HCT116 (cell line): ENCODE results near the gene ANKRD49. TPM values are rescaled to one million over a fixed set of nuclear protein-coding genes. Genes with fewer than 3 reads are reported as not detected.

Experiments
- ATAC-seq: fragments of 200-7000 bp; cut with Tn5 transposase; 2 replicates; pipeline ENCODE4 v1.9.1; 2020; ENCODE audit warnings: mild to moderate bottlenecking, moderate library complexity
- BruUV-seq: library from RNA; stranded (reverse); fragments of 400-500 nt; replicated peaks from 2 replicates; lab custom pipeline; 2021; lab: Mats Ljungman, UMichigan
- CTCF ChIA-PET: fragments of 300-600 bp; sonication (Branson Sonifier 250); formaldehyde crosslinking; loops from one replicate; lab custom pipeline; 2021; ENCODE audit warnings: antibody characterized with exemption; lab: Charles Lee
- POLR2A ChIA-PET: fragments of 300-600, 350-600 bp; sonication (Branson Sonifier 250); formaldehyde crosslinking; loops from one replicate; lab custom pipeline; 2021; ENCODE audit warnings: antibody characterized with exemption; lab: Charles Lee
- RAD21 ChIA-PET, 2 experiments: fragments of 300-600 bp; sonication (Branson Sonifier 250); formaldehyde crosslinking; loops; one replicate each; lab custom pipeline; 2023; ENCODE audit warnings: low total read pairs in 2 of 2; ENCODE audit not compliant: uncharacterized antibody in 2 of 2, unreplicated experiment in 2 of 2, low non-redundant PET in 1 of 2; lab: Charles Lee
- DNase-seq: peaks from one replicate; pipeline ENCODE4 v3.0.0-alpha.2; 2010; ENCODE audit warnings: low read depth, low spot score
- H2AFZ ChIP-seq: fragments of 200-600 bp; shearing (Covaris generic), sonication (generic); 2 replicates; pipeline ENCODE4 v1.6.1; 2017; ENCODE audit warnings: low read depth, mixed run types, mixed read lengths, antibody characterized with exemption, low read length; ENCODE audit not compliant: poor library complexity, severe bottlenecking
- H3K27ac ChIP-seq: 2 replicates; pipeline ENCODE4 v1.5.1; 2012; ENCODE audit warnings: low read depth, low read length
- H3K27me3 ChIP-seq: fragments of 200-600 bp; sonication (generic); 2 replicates; pipeline ENCODE4 v1.6.1; 2016; ENCODE audit warnings: mixed run types, low read length, mixed read lengths; ENCODE audit not compliant: insufficient read depth
- H3K36me3 ChIP-seq, 2 experiments: fragments of 200-500 bp in 1 of 2; fragments of 200-600 bp in 1 of 2; sonication (Bioruptor generic) in 1 of 2; sonication (generic) in 1 of 2; 2 replicates each; pipeline versions ENCODE4 v1.5.1 to v1.6.1; 2014 to 2016; ENCODE audit warnings: low read length in 2 of 2, inconsistent platforms in 1 of 2, mixed read lengths in 1 of 2, mixed run types in 1 of 2; ENCODE audit not compliant: insufficient read depth in 2 of 2, control insufficient read depth in 1 of 2
- H3K4me1 ChIP-seq, 2 experiments: fragments of 200-600 bp in 1 of 2; sonication (generic) in 1 of 2; 2 replicates each; pipeline versions ENCODE4 v1.5.1 to v1.6.1; 2012 to 2017; ENCODE audit warnings: low read length in 2 of 2, inconsistent platforms in 1 of 2, mild to moderate bottlenecking in 1 of 2, mixed read lengths in 1 of 2, mixed run types in 1 of 2, moderate library complexity in 1 of 2; ENCODE audit not compliant: insufficient read depth in 2 of 2, control insufficient read depth in 1 of 2
- H3K4me2 ChIP-seq: fragments of 200-600 bp; sonication (generic); 2 replicates; pipeline ENCODE4 v1.6.1; 2017; ENCODE audit warnings: mixed run types, low read length, mixed read lengths
- H3K4me3 ChIP-seq, 2 experiments: fragments of 200-600 bp in 1 of 2; sonication (generic) in 1 of 2; replicated peaks in 1 of 2; 2 replicates each; pipeline ENCODE4 v1.5.1; 2011 to 2016; ENCODE audit warnings: low read length in 2 of 2, control low read depth in 1 of 2, low read depth in 1 of 2, mild to moderate bottlenecking in 1 of 2, mixed read lengths in 1 of 2, mixed run types in 1 of 2
- H3K79me2 ChIP-seq: fragments of 200-600 bp; sonication (generic); 2 replicates; pipeline ENCODE4 v1.6.1; 2017; ENCODE audit warnings: mild to moderate bottlenecking, mixed run types, low read length, moderate library complexity, mixed read lengths; ENCODE audit not compliant: insufficient read depth
- H3K9ac ChIP-seq: fragments of 200-600 bp; sonication (generic); 2 replicates; pipeline ENCODE4 v1.6.1; 2016; ENCODE audit warnings: low read length, mixed read lengths
- H3K9me2 ChIP-seq: fragments of 200-600 bp; sonication (generic), shearing (Covaris generic); 2 replicates; pipeline ENCODE4 v1.6.1; 2017; ENCODE audit warnings: mixed run types, mild to moderate bottlenecking, moderate library complexity; ENCODE audit not compliant: insufficient read depth
- H3K9me3 ChIP-seq, 2 experiments: fragments of 200-500 bp in 1 of 2; fragments of 200-600 bp in 1 of 2; sonication (Bioruptor generic) in 1 of 2; sonication (generic) in 1 of 2; 2 replicates each; pipeline ENCODE4 v1.6.1; 2014 to 2017; ENCODE audit warnings: low read length in 2 of 2, mixed read lengths in 2 of 2, inconsistent platforms in 1 of 2, low read depth in 1 of 2, mild to moderate bottlenecking in 1 of 2, mixed run types in 1 of 2, moderate library complexity in 1 of 2; ENCODE audit not compliant: control insufficient read depth in 1 of 2, insufficient read depth in 1 of 2
- H4K20me1 ChIP-seq: fragments of 200-600 bp; sonication (generic), shearing (Covaris generic); 2 replicates; pipeline ENCODE4 v1.6.1; 2017; ENCODE audit warnings: mixed run types, mild to moderate bottlenecking, moderate library complexity; ENCODE audit not compliant: insufficient read depth
- CTCF ChIP-seq, 3 experiments: fragments of 200-600 bp in 1 of 3; sonication (generic) in 1 of 3; IDR thresholded peaks in 2 of 3; conservative IDR thresholded peaks in 1 of 3; 2 replicates each; pipeline ENCODE4 v1.5.1; 2012 to 2017; ENCODE audit warnings: low read depth in 2 of 3, low read length in 2 of 3, antibody characterized with exemption in 1 of 3, borderline replicate concordance in 1 of 3, control low read depth in 1 of 3, mild to moderate bottlenecking in 1 of 3, mixed read lengths in 1 of 3, mixed run types in 1 of 3, moderate library complexity in 1 of 3; ENCODE audit not compliant: insufficient read depth in 1 of 3
- EZH2 ChIP-seq: fragments of 200-600 bp; sonication (generic); IDR thresholded peaks from 2 replicates; pipeline ENCODE4 v1.6.1; 2017; ENCODE audit warnings: antibody characterized with exemption, mixed run types
- JUND ChIP-seq: IDR thresholded peaks from 2 replicates; pipeline ENCODE4 v1.6.1; 2012
- RAD21 ChIP-seq: IDR thresholded peaks from 2 replicates; pipeline ENCODE4 v1.6.1; 2012; ENCODE audit warnings: low read depth, mild to moderate bottlenecking
- SIN3A ChIP-seq: IDR thresholded peaks from 2 replicates; pipeline ENCODE4 v1.6.1; 2012; ENCODE audit warnings: low read depth
- SRF ChIP-seq: IDR thresholded peaks from 2 replicates; pipeline ENCODE4 v1.6.1; 2012; ENCODE audit warnings: low read depth
- TCF7L2 ChIP-seq: IDR thresholded peaks from 2 replicates; pipeline ENCODE4 v1.7.0; 2011; ENCODE audit warnings: borderline replicate concordance, inconsistent platforms; ENCODE audit not compliant: insufficient read depth, insufficient read length; ENCODE audit errors: extremely low read depth
- ZNF274 ChIP-seq: fragments of 200-500 bp; sonication (Bioruptor generic); IDR thresholded peaks from 2 replicates; pipeline ENCODE4 v1.6.1; 2014; ENCODE audit warnings: mild to moderate bottlenecking, low read depth, low read length, inconsistent platforms
- intact Hi-C: fragments of 100-400 bp; cut with micrococcal nuclease; formaldehyde crosslinking; loops from 2 replicates; pipeline ENCODE4 v1.10.0; 2022
- total RNA-seq: library from RNA; stranded (reverse); gene quantifications from one replicate; pipeline ENCODE4 v1.2.1, GENCODE V29; 2021; ENCODE audit not compliant: unreplicated experiment
- TF ChIP-seq, protein P1 (sequence below): IDR thresholded peaks from 2 replicates; pipeline ENCODE4 v1.6.1; 2012
- TF ChIP-seq, protein P2 (sequence below): IDR thresholded peaks from 2 replicates; pipeline ENCODE4 v1.6.1; 2011; ENCODE audit warnings: mild to moderate bottlenecking, low read length, moderate library complexity; ENCODE audit not compliant: insufficient replicate concordance; ENCODE audit errors: extremely low read depth

The ANKRD49 gene
- total RNA-seq, 1 experiment from 2014 or later: 8.2 TPM

DNA sequence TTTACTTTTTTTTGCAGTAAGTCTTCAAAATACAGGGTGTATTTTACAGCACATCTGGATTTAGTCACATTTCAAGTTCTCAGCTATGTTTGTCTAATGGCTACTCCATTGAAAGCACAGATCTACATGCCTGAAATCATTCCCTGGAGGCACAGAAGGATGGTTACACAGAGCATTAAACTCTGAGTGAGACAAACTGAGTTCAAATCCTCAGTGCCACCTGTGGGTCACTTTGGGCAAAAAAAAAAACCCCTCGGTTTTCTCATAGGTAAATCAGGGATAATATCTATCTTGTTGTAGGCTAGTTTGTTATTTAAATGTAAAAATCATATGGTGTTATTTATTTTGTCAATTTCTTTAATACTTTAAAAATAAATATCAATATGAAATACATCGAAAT is 7.7 kb downstream of the ANKRD49 start:
- ATAC-seq: 0 out of 2 replicates have a peak, but pooled peaks have one; percentile 47
- no peak overlapping the region for H3K9ac ChIP-seq
- no peak overlapping the region for H3K27ac ChIP-seq
- ChIA-PET POLR2A (no interaction called here), CTCF (interaction anchor here (1.9 kb wide), 1 partner anchor 606 kb away, joined by 13 read pairs; no protein-coding TSS in a partner anchor), RAD21 (no interaction called here)
- no peaks in the 10 kb centered on the region for H3K79me2 ChIP-seq
- no peaks in the 10 kb centered on the region for H3K9me3 ChIP-seq
- TF ChIP-seq ZNF274: no peak
- TF ChIP-seq, protein P1, sequence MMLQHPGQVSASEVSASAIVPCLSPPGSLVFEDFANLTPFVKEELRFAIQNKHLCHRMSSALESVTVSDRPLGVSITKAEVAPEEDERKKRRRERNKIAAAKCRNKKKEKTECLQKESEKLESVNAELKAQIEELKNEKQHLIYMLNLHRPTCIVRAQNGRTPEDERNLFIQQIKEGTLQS: no peak
- TF ChIP-seq SIN3A: no peak
- TF ChIP-seq SRF: no peak
- TF ChIP-seq JUND: no peak
- peak; percentile 38 for TF ChIP-seq RAD21
- 0 out of 6 replicates have a peak, but pooled peaks of 2 of the 3 experiments have one; percentile 11 to 13 for TF ChIP-seq CTCF (IDR thresholded peaks at IDR 0.05 in 2 of 3, conservative IDR thresholded peaks at IDR 0.05 in 1 of 3; ENCODE audit: borderline replicate concordance in 1 of 3, insufficient read depth in 1 of 3, low read depth in 2 of 3, low read length in 2 of 3)
- TF ChIP-seq, protein P2, sequence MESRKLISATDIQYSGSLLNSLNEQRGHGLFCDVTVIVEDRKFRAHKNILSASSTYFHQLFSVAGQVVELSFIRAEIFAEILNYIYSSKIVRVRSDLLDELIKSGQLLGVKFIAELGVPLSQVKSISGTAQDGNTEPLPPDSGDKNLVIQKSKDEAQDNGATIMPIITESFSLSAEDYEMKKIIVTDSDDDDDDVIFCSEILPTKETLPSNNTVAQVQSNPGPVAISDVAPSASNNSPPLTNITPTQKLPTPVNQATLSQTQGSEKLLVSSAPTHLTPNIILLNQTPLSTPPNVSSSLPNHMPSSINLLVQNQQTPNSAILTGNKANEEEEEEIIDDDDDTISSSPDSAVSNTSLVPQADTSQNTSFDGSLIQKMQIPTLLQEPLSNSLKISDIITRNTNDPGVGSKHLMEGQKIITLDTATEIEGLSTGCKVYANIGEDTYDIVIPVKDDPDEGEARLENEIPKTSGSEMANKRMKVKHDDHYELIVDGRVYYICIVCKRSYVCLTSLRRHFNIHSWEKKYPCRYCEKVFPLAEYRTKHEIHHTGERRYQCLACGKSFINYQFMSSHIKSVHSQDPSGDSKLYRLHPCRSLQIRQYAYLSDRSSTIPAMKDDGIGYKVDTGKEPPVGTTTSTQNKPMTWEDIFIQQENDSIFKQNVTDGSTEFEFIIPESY: no peak
- TF ChIP-seq EZH2: no peak
- no peak for TF ChIP-seq TCF7L2
- no peaks in the 10 kb centered on the region for H4K20me1 ChIP-seq
- H2AFZ ChIP-seq: no peak overlapping the region
- peaks cover 0 to 7% of the 10 kb centered on the region in 2 experiments; a peak in 1 of 4 replicates for H3K36me3 ChIP-seq
- intact Hi-C loops: loop anchor here (10.0 kb wide), 3 partner anchors 577 to 1557 kb away; no protein-coding TSS in a partner anchor
- no peak overlapping the region for H3K4me3 ChIP-seq
- H3K4me1 ChIP-seq: no peaks in the 10 kb centered on the region
- no peak overlapping the region for H3K4me2 ChIP-seq
- H3K9me2 ChIP-seq: no peaks in the 10 kb centered on the region
- no peak for DNase-seq
- BruUV-seq: no TSS peak
- no peaks in the 10 kb centered on the region for H3K27me3 ChIP-seq
